NT2/D1 (cell line): ENCODE results near the gene TTBK2.

Experiments
- SUZ12 ChIP-seq: IDR thresholded peaks from 2 replicates; pipeline ENCODE4 v1.6.1; 2011; ENCODE audit not compliant: insufficient read length, insufficient read depth; ENCODE audit errors: extremely low read depth
- YY1 ChIP-seq: IDR thresholded peaks from 2 replicates; pipeline ENCODE4 v1.6.1; 2011; ENCODE audit not compliant: insufficient read length, insufficient read depth
- ZNF274 ChIP-seq: IDR thresholded peaks from 2 replicates; pipeline ENCODE4 v1.6.1; 2011; ENCODE audit warnings: mild to moderate bottlenecking, low read depth, low read length

- TF ChIP-seq YY1 (no peak), SUZ12 (no peak), ZNF274 (no peak)
Observed at GRCh38 chr15:42724276-42724675, 196.3 kb downstream of the TTBK2 start.
